ENCODE data around the gene ZDBF2.
"Not testable (repeated sequence)": the region's sequence is repeated elsewhere in the genome, so short reads cannot be mapped to it uniquely, and the experiment has no call there.

ZDBF2 gene

GRCh38 chr2:206336861-206337260, 62.4 kb downstream of the ZDBF2 start:
- DNase-seq = no peak

GRCh38 chr2:206337956-206338355, 63.5 kb downstream of the ZDBF2 start:
- DNase-seq = no peak

DNA sequence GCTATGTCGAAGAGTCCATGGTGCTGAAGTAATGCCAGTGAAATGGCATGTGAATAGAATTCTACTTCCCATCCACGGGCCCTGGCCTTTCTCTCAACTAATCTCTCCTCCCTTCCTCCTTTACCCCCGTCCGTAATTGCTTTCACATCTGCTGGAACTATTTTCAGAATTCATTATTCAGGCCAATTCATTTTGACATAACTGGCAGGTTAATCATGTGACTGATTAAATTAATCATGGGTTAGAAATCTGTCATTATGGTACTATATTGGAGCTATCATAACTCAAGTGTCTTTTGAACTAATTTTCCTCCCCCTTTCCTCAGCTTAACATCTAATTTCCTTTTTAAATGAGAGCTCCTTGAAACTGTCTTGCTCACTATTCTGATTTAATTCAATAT, 66.9 kb downstream of the ZDBF2 start:
- no peak for DNase-seq

DNA sequence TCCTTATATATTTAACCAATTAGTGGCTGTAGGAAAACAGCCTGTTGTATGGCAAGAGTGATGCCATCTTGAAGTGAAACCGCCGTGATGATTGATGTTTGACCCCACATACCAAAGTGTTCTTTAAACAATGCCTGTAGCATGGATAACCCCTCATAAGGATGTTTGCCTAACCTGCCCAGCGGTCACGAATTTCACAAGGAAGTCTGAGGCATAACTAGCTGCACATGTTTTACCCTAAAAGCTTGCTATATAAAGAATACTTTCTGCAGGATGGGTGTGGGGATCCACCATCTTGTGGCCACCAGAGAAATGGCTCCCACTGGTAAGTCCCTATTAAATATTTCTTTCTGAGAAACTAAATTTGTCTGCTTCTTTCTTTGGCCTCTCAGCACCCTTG, 68.7 kb downstream of the ZDBF2 start:
- DNase-seq = no peak

DNA sequence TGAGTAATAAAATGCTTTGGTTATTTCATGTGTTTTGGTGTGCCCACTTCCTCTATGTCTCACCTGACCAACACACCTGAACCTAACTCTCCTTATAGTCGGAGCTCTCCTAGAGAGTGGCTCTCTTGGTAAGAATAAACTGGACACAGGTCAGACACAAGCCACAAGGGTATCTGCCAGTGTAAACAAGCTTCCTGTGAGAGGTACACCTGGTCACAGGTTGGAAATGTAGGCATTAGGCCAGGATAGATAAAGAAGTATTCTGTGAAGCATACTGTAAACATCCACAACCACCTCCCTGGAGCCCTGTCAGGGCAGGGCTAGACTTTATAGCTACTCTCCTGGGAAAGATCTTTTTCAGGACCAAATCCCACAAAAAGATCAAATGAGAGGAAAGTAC, 69.4 kb downstream of the ZDBF2 start:
- DNase-seq = no peak

GRCh38 chr2:206345606-206346005, 71.1 kb downstream of the ZDBF2 start:
- no peak for DNase-seq

GRCh38 chr2:206349375-206349774, 74.9 kb downstream of the ZDBF2 start:
- no peak for DNase-seq

DNA sequence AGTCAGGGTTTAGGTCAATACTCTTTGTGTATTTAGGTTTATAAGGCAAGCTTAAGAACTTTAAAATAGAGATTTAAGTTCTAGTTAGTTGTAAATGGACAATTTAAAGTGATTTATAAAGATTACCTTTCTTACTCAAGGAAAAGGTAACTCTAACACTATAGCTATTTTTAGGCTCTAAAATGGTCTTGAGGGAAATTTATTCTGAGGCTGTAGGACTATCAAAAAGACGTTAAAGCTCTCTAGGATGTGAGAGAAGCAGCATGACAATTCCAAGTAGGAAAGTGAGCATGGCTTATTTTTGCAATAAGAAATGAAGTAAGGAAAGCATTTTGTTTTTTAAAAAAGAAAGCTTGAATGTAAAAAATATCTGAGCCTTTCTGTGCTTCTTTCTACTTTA, 78.1 kb downstream of the ZDBF2 start:
- DNase-seq = no peak

DNA sequence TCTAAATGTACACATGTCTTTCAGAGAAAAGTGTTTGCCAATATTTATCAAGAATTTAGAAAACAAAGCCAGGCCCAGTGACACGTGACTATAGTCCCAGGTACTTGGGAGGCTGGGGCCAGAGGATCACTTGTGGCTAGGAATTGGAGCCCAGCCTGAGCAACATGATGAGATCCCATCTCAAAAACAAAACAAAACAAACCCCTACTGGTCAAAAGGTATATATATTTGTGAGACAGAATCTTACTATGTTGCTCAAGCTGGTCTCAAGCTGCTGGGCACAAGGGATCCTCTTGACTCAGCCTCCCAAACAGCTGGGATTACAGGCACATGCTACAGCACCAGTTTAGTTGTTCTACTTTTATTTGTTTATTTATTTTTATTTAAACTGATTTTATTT, 79.2 kb downstream of the ZDBF2 start:
- DNase-seq = no peak

DNA sequence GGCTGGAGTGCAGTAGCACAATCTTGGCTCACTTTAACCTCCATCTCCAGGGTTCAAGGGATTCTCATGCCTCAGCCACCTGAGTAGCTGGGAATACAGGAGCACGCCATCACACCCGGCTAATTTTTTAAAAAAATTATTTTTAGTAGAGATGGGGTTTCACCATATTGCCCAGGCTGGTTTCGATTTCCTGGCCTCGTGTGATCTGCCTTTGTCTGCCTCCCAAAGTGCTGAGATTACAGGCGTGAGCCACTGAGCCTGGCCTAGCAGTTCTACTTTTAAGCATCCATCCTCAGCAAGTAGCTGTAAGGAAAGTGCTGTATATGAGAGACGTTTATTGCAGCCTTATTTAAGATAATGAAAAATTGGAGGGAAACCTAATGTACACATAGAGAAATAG, 79.7 kb downstream of the ZDBF2 start:
- no peak for DNase-seq

DNA sequence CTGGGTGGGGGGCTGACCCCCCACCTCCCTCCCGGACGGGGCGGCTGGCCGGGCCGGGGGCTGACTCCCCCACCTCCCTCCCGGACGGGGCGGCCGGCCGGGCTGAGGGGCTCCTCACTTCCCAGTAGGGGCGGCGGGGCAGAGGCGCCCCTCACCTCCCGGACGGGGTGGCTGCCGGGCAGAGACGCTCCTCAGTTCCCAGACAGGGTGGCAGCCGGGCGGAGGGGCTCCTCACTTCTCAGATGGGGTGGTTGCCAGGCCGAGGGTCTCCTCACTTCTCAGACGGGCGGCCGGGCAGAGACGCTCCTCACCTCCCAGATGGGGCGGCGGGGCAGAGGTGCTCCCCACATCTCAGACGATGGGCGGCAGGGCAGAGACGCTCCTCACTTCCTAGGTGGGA, 82.4 kb downstream of the ZDBF2 start:
- not testable (repeated sequence) for DNase-seq

DNA sequence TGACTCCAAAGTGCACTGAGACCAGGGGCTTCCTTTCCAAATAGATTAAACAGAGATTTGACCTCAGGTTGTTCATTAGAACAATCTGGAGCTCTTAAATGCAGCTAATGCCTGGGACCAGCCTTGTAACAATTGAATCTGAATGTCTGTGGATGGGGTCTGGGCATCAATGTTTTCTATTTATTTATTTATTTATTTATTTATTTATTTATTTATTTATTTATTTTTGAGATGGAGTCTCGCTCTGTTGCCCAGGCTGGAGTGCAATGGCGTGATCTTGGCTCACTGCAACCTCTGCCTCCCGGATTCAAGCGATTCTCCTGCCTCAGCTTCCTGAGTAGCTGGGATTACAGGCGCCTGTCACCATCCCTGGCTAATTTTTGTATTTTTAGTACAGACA, 86.4 kb downstream of the ZDBF2 start:
- not testable (repeated sequence) for DNase-seq

DNA sequence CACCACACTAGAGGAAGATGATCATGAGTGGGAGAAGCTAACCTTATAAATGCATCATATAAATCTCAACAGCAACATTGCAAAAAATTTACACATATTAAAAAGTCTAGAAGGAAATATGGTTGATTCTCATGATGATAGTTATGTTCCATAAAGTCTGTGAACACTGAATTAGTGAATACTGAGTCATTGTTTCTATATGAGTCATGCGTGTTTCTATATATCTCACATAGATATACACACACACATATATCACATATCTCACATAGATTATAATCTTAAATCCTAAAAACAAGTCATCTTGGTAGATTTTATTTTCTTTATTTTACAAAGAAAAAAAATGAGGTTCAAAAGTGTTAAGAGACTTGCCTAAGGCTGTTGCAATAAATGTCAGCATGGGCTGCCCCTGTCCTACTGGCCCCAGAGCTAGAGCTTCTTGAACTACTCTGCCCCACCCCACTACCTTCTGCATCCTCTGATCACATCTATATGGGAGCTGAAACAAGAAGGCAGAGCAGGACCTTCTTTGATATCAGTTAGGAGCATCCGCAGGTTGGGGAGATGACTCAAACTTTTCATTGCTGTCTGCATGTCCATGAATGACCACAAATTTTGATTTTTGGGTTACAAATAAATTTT, 87.1 kb downstream of the ZDBF2 start:
- no peak for DNase-seq

All from cerebellar nuclear complex (tissue), 1 donor.